C4-2B (cell line): Measurements from ENCODE around the gene PARP1.

Experiments used
- H3K27ac ChIP-seq: fragments of 450-650 bp; 2 replicates; pipeline ENCODE4 v1.5.1; 2017
- ZFX ChIP-seq: fragments of 450-650 bp; IDR thresholded peaks from 2 replicates; pipeline ENCODE4 v1.6.1; 2017
- TF ChIP-seq, protein P1 (sequence below): fragments of 450-650 bp; conservative IDR thresholded peaks from 2 replicates; pipeline ENCODE4 v1.5.1; 2017; ENCODE audit warnings: mild to moderate bottlenecking

Gene PARP1

DNA sequence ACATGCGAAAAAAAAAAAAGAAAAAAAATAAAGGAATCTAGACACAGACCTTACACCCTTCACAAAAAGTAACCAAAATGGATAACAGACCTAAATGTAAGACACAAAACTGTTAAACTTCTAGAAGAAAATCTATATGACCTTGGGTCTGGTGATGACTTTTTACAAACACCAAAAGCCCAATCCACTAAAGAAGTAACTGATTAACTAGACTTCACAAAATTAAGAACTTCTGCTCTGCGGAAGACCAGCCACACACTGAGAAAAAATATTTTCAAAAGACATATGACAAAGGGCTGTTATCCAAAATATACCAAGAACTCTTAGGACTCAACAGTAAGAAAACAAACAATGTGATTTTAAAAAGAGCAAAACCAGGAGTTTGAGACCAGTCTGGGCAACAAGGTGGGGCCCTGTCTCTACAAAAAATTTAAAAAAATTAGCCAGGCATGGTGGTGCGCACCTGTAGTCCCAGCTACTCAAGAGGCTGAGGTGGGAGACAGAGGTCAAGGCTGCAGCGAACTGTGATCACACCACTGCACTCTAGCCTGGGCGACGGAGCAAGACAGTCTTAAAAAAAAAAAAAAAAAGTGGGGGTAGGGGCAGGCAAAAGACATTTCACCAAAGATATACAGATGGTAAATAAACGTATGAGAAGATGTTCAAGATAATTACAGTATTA, 9.8 kb downstream of the PARP1 start:
- no peak for TF ChIP-seq ZFX
- TF ChIP-seq, protein P1, sequence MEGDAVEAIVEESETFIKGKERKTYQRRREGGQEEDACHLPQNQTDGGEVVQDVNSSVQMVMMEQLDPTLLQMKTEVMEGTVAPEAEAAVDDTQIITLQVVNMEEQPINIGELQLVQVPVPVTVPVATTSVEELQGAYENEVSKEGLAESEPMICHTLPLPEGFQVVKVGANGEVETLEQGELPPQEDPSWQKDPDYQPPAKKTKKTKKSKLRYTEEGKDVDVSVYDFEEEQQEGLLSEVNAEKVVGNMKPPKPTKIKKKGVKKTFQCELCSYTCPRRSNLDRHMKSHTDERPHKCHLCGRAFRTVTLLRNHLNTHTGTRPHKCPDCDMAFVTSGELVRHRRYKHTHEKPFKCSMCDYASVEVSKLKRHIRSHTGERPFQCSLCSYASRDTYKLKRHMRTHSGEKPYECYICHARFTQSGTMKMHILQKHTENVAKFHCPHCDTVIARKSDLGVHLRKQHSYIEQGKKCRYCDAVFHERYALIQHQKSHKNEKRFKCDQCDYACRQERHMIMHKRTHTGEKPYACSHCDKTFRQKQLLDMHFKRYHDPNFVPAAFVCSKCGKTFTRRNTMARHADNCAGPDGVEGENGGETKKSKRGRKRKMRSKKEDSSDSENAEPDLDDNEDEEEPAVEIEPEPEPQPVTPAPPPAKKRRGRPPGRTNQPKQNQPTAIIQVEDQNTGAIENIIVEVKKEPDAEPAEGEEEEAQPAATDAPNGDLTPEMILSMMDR = no peak
- H3K27ac ChIP-seq = no peak overlapping the region

DNA sequence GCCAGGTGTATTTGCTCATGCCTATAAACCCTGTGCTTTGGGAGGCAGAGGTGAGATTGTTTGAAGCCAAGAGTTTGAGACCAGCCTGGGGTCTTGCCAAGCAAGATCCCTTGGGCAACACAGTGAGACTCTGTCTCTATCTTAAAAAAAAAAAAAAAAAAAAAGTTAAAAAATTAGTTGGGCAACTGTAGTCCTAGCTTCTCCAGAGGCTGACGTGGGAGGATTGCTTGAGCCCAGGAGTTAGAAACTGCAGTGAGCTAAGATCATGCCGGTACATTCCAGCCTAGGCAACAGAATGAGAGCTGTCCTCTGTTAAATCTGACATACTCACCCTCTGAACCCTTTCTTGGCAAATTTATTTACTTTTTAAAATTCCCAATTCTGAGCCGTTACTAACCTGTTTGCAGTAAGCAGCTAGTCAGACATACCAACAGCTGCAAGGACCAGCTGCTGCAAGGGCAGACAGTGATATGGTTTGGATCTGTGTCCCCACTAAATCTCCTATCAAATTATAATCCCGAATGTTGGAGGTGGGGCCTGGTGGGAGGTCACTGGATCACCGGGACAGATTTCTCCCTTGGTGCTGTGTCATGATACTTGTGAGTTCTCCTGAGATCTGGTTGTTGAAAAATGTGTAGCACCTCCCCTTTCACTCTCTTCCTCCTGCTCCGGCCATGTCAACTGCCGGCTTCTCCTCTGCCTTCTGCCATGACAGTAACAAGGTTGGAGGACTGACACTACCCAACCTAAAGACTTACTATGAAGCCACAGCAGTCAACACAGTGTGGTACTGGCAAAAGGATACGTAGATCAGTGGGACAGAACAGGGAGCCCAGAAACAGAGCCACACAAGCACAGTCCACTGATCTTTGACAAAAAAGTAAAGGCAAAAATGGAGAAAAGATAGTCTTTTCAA, 10.6 kb downstream of the PARP1 start:
- TF ChIP-seq, protein P1 = no peak
- TF ChIP-seq ZFX = no peak
- H3K27ac ChIP-seq = no peak overlapping the region

DNA sequence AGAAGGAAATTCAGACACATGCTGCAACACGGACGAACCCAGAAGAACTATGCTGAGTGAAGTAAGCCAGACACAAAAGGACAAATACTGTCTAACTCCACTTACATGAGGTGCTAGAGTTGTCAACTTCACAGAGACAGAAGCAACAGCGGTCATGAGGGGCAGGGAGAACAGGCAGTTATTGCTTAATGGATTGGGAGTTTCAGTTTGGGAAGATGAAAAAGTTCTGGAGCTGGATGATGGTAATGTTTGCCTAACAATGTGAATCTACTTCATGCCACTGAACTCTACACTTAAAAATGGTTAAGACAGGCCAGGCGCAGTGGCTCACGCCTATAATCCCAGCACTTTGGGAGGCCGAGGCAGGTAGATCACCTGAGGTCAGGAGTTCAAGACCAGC, 12.1 kb downstream of the PARP1 start:
- no peak overlapping the region for H3K27ac ChIP-seq
- TF ChIP-seq, protein P1 = no peak
- no peak for TF ChIP-seq ZFX

DNA sequence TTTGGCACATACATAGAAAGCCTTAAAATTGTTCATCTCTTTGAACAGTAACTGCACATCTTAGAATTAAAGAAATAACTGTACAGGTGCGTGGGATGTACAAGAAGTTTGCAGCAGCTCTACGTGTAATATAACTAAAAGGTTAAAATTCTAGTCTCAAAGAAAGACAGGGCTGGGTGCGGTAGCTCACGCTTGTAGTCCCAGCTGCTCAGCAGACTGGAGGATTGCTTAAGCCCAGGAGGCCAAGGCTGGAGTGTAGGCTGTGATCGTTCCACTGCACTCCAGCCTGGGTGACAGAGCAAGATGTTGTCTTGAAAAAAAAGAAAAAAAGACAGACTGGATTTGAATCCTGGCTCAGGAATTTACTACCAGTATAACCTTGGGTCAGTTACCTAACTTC, 13.4 kb downstream of the PARP1 start:
- TF ChIP-seq, protein P1 = no peak
- TF ChIP-seq ZFX = no peak

DNA sequence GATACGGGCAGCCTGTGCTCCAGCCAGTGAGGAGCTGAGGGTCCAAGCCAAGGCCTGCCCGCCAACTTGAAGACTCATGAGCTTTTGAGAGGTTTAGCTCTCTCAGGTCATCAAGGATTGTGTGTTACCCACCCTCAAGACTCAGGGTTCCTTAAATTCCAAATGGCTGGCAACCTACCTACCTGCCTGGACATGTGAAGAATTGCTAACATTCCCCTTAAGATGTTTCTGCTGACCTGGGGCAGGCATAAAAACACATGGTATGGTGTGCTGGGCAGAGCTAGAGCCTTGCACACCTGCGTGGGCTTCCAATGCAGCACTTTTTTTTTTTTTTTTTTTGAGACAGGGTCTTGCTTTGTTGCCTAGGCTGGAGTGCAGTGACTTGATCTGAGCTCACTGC, 17.2 kb downstream of the PARP1 start:
- TF ChIP-seq, protein P1 = no peak
- no peak for TF ChIP-seq ZFX
- H3K27ac ChIP-seq = no peak overlapping the region

More for the DNA sequence above, 13.4 kb downstream of the PARP1 start:
- H3K27ac ChIP-seq = no peak overlapping the region

DNA sequence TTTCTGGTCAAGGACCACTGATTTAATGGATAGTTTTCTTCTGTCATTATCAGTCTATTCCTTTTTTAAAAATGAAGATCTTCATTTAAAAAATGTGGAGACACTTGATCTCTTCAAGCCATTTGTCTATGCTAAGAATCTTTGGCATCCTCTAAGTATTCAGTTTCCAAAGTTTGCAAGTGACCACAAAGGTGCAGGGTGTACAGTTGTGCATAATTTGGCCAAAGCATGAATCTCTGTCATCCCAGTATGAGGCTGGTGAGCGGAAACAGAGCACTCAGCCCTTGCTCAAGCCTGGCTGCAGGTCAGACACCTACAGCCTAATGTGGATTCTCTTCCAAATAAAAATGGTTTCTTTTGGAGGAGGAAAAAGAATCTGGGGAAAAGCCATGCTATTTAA, 19.8 kb downstream of the PARP1 start:
- H3K27ac ChIP-seq = no peak overlapping the region
- TF ChIP-seq, protein P1 = no peak
- no peak for TF ChIP-seq ZFX

DNA sequence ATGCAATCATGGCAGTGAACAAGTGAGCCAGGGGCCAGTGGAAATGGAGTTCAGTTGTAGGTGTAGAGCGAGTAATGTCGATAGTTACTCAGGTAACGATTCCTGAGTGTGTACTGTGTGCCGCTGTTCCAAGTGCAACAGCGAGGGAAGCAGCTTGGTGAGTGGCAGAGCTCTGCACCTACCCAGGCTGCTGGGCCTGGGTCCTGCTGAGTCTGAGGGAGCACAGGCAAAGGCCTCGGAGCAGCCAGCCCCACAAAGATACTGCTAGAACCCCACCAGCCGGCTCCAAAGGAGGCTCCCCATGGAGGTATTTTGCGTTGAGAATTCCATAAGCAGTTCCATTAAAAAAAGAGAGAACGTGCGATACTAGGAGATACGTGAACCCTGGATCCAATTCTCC, 23.2 kb downstream of the PARP1 start:
- H3K27ac ChIP-seq = no peak overlapping the region
- no peak for TF ChIP-seq ZFX
- TF ChIP-seq, protein P1 = no peak
